ENCODE measurements around the gene UNC45A.
"Not testable (repeated sequence)": the region's sequence is repeated elsewhere in the genome, so short reads cannot be mapped to it uniquely, and the experiment has no call there.

The UNC45A gene, protein sequence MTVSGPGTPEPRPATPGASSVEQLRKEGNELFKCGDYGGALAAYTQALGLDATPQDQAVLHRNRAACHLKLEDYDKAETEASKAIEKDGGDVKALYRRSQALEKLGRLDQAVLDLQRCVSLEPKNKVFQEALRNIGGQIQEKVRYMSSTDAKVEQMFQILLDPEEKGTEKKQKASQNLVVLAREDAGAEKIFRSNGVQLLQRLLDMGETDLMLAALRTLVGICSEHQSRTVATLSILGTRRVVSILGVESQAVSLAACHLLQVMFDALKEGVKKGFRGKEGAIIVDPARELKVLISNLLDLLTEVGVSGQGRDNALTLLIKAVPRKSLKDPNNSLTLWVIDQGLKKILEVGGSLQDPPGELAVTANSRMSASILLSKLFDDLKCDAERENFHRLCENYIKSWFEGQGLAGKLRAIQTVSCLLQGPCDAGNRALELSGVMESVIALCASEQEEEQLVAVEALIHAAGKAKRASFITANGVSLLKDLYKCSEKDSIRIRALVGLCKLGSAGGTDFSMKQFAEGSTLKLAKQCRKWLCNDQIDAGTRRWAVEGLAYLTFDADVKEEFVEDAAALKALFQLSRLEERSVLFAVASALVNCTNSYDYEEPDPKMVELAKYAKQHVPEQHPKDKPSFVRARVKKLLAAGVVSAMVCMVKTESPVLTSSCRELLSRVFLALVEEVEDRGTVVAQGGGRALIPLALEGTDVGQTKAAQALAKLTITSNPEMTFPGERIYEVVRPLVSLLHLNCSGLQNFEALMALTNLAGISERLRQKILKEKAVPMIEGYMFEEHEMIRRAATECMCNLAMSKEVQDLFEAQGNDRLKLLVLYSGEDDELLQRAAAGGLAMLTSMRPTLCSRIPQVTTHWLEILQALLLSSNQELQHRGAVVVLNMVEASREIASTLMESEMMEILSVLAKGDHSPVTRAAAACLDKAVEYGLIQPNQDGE

DNA sequence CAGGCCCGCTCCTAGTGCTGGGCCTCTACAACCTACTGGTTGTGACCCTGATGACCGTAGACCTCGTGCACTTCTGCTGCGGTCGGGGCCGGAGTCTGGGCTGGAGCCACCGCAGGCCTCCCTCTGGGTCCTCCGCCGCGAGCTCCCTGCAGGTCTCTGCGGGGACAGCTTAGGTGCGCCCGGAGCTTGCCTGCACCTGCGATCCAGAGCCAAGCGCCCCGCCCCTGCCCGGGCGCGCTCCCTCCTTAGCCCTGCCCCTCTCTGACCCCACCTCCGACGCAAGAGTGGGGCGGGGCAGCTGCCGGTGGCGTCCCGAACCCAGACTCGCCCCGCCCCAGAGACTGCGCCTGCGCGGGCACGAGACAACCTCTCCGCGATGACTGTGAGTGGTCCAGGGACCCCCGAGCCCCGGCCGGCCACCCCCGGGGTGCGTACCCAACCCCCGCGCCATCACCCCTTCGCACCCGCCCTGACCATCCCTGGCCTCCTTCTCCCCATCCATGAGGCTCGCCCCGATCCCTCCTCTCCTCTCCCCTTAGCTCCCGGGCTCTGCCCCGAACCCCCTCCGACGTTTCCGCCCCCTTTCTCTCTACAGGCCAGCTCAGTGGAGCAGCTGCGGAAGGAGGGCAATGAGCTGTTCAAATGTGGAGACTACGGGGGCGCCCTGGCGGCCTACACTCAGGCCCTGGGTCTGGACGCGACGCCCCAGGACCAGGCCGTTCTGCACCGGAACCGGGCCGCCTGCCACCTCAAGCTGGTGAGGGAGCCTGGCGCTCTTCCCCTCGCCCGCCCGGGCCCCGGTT is at the start of gene UNC45A:
Gene UNC45A, plus strand, starts transcription at position 337 of the 803 bp plus-strand sequence. Its CDS starts 40 bp downstream, at position 377.
- DNase-seq, result peak; percentile 83 to 89

DNA sequence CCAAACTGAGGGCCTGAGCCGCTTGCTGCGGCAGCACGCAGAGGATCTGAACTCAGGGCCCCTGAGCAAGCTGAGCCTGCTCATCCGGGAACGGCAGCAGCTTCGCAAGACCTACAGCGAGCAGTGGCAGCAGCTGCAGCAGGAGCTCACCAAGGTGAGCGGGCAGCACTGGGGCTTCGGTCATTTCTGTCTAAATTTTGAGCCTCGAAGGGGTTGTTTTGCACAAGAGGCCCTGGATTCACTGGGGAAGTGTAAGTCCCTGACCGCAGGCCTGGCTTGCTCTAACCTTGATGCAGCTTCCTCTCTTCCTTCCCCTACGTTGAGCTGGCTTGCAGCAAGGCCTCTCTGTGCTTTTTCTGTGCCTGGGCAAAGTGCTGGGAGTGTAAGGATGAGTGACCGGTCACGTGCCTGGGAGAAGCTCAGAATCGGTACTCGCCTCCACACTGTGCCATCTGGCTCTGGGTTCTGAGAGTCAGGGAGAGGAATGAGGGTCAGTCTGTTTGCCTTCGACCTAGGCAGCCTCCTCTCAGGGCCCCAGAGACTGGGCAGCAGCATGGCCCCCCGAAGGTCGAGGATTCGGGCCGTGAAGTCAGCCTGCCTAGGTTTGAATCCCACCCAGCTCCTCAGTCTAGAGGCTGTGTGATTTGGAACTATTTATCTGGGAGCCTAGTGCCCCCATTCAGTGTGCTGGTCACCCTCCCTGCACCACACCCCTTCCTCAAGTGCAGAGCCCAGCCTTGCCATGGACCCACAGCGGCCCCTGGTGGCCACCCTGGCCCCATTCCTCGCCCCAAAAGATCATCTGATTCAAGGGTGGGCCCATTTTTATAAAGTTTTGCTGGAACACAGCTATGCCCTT is 49.4 kb upstream of the UNC45A start:
- DNase-seq, result peak; percentile 70 to 85

DNA sequence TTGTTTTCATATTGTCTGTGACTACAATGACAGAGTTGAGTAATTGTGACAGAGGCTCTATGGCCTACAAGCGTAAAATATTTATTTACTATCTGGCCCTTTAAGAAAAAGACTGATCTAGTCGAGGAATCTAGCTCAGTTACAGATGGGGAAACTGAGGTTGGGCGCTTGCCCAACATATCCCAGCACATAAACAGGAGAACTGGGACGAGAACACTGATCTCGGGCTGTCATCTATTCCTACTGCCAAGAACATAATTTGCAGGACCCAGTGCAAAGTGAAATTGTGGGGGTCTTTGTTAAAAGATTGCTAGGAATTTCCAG is 48.8 kb upstream of the UNC45A start:
- no peak for DNase-seq

DNA sequence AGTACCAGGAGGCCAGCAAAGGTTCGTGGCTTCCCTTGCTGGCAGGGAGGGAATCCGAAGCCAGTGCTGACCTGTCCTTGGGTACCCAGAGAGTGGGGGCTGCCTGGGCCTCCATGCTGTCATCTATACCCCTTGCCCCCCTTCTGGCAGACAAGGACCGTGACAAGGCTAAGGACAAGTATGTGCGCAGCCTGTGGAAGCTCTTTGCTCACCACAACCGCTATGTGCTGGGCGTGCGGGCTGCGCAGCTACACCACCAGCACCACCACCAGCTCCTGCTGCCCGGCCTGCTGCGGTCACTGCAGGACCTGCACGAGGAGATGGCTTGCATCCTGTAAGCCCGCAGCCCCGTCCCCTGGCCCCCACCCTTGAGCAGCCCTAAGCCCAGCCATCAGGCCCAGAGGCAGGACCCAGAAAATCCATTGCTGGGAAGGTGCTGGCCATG is 48.0 kb upstream of the UNC45A start:
- DNase-seq, result no peak

DNA sequence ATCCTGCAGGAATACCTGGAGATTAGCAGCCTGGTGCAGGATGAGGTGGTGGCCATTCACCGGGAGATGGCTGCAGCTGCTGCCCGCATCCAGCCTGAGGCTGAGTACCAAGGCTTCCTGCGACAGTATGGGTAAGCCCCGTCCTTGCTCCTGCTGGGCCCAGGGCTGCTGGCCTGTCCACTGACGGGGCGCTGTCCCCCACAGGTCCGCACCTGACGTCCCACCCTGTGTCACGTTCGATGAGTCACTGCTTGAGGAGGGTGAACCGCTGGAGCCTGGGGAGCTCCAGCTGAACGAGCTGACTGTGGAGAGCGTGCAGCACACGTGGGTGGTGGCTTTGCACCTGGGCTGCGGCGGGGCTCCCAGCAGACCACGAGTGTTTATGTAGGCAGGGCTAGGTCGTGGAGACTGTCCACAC is 45.8 kb upstream of the UNC45A start:
- no peak for DNase-seq

DNA sequence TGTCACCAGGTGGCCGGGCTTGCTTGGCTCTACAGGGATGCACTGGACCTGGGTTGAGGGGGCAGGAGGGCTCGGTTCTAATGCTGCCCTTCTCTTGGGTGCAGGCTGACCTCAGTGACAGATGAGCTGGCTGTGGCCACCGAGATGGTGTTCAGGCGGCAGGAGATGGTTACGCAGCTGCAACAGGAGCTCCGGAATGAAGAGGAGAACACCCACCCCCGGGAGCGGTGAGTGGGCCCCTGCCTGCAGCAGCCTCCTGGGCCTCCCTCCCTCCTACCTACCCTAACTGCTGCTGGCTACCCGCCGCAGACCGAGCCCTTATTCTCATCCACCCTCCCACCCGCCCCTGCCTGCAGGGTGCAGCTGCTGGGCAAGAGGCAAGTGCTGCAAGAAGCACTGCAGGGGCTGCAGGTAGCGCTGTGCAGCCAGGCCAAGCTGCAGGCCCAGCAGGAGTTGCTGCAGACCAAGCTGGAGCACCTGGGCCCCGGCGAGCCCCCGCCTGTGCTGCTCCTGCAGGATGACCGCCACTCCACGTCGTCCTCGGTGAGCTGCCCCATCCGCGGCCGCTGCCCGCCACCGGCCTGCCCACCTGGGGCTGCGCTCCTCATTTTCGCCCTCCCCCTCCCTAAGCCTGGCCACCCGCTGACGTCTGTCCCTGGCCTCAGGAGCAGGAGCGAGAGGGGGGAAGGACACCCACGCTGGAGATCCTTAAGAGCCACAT is 45.2 kb upstream of the UNC45A start:
- no peak for DNase-seq

DNA sequence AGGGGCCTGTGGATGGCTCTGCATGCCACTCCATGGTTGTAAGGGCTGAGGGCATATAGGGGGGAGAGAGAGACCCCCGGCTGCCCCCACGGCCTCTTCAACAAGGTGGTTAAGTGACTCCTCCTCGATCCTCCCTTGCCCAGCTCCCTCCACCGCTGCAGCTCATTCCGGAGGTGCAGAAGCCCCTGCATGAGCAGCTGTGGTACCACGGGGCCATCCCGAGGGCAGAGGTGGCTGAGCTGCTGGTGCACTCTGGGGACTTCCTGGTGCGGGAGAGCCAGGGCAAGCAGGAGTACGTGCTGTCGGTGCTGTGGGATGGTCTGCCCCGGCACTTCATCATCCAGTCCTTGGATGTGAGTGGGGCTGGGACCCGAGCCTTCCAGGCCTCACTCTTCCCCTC is 44.2 kb upstream of the UNC45A start:
- DNase-seq, result no peak

DNA sequence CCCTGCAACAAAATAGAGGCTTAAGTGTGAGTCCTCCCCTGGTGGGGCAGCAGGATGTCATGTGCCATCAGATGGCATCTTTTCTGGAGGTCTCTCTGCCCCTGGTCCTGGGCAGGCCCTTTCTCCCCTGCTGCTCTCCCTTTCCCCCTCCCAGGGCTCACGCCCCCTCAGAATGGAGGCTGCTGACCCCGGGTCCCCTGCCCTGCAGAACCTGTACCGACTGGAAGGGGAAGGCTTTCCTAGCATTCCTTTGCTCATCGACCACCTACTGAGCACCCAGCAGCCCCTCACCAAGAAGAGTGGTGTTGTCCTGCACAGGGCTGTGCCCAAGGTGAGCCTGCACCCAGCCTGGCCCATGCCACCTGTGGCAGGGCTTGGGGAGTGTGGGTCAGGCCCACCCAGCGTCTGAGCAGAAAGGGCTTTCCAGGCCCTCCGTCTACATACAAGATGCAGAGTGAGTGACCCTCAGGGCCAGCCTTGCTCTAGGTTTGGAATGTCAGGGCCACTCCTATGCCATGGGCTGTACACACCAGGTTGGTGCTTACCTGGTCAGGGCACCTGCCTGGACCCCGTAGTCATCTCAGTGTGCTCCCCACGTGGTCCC is 43.6 kb upstream of the UNC45A start:
- DNase-seq, result no peak

DNA sequence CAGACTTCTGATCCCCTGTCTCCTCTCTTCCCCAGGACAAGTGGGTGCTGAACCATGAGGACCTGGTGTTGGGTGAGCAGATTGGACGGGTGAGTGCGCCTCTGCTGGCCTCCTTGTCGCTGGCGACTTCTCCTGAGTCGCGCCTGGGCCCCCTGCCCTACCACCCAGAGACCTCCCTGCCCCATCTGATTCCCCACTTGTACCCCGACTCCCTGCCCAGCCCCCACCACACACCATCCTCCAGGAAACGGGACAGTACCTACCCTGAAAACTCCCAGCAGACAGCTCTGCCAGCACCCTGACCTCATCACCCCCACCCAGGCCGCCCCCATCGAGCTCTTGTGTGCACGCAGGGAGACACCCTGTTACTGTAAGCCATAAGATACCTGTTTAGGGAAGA is 43.1 kb upstream of the UNC45A start:
- DNase-seq, result no peak

DNA sequence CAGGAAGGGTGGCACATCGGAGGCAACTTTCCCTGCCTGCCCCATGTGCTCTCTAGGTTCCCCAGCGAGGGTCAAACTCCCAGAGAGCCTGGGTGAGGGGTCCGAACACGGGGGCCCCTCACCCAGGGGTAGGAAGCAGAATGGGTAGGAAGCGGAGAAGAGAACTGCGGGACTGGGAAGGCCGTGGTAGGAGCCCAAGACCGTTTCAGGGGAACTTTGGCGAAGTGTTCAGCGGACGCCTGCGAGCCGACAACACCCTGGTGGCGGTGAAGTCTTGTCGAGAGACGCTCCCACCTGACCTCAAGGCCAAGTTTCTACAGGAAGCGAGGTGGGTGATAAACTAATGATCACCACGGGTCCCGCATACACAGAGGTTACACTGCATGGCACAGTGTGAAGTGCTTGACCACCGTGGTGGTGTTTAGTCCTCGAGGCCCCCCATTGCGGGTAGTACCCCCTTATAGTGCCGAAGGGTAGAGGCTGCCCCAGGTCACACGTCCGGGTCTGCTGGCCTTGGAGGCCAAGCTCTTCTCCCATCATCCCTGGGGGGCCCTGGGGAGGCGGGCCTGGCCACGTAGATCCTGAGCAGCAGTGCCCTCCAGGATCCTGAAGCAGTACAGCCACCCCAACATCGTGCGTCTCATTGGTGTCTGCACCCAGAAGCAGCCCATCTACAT is 42.4 kb upstream of the UNC45A start:
- DNase-seq, result no peak

DNA sequence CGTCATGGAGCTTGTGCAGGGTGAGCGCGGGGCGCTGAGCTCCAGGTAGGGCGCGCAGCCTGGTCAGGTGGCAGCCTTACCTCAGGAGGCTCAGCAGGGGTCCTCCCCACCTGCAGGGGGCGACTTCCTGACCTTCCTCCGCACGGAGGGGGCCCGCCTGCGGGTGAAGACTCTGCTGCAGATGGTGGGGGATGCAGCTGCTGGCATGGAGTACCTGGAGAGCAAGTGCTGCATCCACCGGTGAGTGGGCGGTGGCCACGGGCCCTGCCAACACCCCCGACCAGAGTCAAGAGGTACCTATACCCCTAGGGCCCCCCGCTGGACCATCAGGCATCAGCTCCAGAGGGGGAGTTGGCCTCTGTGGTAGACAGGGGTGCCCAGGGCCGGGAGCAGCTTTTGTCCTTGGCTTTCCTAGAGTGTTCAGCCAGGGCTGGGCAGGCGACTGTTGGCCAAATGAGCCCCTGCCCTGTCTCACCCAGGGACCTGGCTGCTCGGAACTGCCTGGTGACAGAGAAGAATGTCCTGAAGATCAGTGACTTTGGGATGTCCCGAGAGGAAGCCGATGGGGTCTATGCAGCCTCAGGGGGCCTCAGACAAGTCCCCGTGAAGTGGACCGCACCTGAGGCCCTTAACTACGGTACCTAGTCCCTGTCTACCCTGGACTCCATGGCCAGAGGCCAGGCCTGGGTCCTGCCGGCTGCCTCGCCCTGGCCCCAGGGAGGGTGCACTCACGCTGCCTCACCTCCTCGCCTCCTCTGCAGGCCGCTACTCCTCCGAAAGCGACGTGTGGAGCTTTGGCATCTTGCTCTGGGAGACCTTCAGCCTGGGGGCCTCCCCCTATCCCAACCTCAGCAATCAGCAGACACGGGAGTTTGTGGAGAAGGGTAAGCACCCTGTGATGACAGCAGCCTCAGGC is 41.7 kb upstream of the UNC45A start:
- peak in 1 of 2 experiments; percentile 74 for DNase-seq

DNA sequence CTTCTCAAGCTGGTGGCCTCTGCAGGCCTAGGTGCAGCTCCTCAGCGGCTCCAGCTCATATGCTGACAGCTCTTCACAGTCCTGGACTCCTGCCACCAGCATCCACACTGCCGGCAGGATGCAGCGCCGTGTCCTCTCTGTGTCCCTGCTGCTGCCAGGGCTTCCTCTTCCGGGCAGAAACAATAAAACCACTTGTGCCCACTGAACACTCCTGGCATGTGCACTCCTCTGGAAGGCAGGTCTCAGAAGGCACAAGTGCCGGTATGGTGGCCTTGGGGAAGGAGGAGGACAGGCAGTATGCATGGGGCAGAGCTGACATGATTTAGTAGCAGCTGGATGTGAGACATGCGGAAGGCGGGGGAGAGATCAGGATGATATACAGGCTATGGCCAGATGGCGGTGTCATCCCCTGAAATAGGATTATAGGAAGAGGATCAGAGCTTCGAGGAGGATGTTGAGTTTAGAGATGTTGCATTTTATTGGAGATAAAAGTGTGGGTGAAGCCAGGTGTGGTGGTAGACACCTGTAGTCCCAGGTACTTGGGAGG is 39.4 kb upstream of the UNC45A start:
- DNase-seq, result peak; percentile 92 to 97

DNA sequence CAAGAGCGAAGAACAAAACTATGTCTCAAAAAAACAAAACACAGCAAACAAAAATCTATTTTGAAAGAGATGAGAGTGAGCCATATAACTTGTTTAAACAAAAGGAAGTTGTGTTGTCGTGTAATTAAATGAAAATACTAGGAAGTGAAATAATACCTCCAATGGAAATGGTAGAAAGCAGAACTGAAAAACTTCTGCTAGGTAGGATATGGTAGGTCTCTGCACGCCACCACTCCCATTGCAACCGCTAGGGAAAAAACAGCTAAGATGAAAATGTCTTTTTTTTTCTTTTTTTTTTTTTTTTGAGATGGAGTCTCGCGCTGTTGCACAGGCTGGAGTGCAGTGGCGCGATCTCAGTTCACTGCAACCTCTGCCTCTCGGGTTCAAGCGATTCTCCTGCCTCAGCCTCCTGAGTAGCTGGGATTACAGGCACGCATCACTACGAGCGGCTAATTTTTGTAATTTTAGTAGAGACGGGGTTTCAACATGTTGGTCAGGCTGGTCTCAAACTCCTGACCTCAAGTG is 37.9 kb upstream of the UNC45A start:
- DNase-seq, result not testable (repeated sequence)

DNA sequence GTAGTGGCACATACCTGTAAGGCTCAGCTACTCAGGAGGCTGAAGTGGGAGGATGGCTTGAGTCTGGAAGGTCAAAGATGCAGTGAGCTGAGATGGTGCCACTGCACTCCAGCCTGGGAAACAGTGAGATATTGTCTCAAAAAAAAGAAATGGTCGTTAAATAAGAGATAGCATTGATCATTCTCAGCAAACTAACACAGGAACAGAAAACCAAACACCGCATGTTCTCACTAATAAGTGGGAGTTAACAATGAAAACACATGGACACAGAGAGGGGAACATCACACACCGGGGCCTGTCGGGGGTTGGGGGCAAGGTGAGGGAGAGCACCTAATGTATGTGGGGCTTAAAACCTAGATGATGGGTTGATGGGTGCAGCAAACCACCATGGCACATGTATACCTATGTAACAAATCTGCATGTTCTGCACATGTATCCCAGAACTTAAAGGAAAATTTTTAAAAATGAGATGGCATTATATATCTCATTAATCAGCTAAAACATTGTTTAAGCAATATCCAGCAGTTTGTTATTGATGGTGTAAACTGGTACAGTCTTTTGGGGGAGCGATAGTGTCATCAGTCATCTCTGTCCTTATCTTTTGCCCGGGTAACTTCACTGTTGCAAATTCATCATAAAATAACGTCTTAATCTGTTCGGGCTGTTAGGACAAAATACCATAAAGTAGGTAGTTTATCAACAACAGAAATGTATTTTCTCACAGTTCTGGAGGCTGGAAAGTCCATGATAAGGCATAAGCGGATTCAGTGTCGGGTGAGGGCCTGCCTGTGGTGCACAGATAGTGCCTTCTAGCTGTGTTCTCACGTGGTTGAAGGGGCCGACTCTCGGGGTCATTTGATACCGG is 33.7 kb upstream of the UNC45A start:
- DNase-seq, result no peak

DNA sequence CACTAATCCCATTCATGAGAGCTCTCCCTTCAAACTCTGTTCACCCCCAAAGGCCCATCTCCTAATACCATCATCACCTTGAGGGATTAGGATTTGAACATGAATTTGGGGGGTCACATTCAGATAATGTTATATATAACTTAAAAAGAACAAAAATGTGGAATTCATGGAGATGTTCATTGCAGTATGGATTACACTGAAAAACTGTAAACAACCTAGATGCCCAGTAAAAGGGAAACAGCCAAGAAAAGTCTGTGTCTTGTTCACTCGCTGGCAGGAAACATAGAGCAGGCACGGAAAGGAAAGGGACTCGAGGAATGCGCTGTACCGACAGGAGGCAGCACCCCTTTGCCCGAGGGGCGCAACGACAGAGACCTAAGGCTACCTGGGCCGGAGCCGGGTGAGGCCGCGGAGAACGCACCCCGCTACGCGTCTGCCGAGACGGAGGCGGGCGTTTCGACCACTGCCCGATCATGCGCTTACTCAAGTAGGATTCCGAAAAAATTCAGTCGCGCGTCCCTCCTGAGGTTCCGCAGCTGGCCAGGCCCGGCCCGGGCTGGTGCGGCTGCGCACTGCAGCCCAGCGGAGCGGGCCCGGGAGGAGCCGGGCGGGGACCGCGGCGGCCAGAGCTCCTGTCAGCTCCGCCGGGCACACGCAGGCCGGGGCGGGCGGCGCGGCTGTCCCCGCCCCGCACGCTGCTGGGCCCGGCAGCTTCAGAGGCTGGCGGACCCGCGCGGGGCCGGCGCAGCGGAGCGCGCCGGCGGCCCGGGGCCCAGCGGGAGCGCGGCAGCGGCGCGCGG is 32.8 kb upstream of the UNC45A start:
- DNase-seq, result peak; percentile 67 to 73

Data from NCI-H524 (cell line).